HG02678 (cell line): ENCODE data around the gene SERPINB10.
"Not testable (repeated sequence)": the region's sequence is repeated elsewhere in the genome, so short reads cannot be mapped to it uniquely, and the experiment has no call there.

ENCODE experiments used
- ATAC-seq: cut with Tn5 transposase; IDR thresholded peaks from one replicate; pipeline ENCODE4 v1.9.1; 2021; ENCODE audit warnings: mild to moderate bottlenecking, moderate library complexity; ENCODE audit not compliant: unreplicated experiment

The SERPINB10 gene

GRCh38 chr18:63940008-63940407 lies 32.2 kb downstream of the SERPINB10 start:
- ATAC-seq: no peak

GRCh38 chr18:63940543-63941050 lies 32.8 kb downstream of the SERPINB10 start:
- not testable (repeated sequence) for ATAC-seq

DNA sequence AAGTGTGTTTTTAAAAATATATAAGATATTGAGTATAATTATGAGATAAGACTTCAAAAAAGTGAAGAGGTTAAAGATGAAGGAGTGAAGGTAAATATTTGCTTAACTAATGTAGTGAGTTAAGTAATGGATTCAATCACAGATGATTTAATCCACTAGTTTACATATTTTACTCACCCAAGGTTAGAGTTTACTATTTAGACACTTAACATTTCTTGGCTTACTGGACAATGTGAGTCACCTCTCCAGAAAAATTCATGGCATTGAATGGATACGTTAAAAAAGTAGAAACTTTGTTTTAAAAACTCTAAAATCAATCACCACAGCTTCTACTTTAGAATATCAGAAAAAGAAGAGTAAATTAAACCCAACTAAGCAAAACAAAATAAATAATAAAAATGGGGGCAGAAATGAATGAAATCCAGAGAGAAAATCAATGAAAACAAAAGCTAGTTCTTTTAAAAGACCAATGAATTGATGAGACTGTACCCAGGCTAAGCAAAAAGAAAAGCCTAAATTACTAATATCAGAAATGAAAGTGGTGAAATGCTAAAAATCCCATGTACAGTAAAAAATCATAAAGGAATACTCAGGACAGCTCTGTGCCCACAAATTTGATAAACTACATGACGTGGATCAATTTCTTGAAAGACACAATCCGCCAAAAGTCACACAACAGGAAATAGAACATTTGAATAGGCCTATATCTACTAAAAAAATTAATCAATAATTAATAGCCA lies 39.5 kb downstream of the SERPINB10 start:
- ATAC-seq: no peak

DNA sequence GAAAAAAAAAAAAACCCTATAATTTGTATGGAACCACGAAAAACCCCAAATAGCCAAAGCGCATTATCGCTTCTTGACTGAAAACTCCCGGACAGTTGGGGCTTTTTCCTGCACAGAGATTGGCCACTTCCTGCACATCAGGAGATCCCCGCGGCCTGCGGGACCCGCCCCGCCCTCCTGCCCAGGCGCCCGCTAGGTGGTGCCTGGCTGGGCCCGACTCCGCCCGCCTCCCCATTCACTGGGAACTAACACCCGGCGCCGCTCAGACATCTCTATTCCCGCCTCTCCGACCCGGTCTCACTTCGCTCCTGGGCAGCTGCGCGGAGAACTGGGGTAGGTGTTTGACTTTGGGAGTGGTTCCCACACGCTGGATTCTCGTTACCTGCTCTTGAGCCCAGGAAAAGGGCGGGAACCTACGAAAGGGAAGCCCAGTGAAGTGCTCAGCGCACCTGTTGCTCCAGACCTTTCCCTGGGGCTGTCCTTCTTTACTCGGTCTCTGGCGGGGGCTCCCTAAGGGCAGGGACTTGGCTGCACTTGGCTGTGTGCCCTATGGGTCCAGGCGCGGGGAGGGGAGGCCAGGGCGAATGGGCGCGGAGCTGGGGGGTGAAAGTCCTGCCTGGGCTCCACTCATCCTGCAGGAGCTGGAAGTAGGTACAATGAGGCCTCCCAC lies 41.4 kb downstream of the SERPINB10 start, which contains the start of gene HMSD:
Gene HMSD, plus strand, starts transcription at position 234 of the 670 bp plus-strand sequence. CDS start 4,155 bp downstream, outside the sequence.
- peak; percentile 95 for ATAC-seq

DNA sequence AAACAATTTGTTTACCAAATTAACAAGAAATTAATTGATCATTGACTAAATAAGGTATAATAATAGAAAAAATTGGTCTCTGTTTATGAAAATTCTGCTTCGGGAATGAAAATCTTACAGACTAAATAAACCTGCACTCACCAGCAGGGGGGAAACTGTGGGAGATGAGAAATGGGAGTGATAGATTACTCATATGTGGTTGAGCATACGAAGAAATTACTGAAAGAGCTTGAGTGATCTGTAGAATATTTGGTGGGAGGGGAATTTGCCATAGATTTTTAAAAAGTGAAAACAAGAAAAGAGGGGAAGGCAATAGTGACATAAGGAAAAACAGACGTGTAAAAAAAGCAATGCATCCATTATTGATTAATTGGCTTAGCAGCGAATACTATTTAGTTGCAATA lies 43.5 kb downstream of the SERPINB10 start:
- ATAC-seq: peak; percentile 38

DNA sequence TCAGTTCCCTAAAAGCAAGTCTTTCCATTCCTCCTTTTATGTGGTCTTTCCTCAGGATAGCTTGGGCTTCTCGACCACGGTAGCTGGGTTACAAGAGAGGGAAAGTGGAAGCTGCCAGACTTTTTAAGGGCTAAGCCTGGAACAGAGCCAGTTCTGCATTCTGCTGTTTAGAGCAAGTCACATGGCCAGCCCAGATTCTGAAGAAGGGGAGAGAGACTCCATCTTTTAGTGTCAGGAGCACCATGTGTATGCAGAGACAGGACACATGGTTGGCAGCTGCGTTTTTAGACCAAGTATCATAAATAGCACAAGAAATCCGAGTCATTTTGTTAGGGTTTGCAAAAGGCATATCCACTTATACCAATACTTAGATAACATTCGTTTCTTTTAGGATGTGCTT lies 46.1 kb downstream of the SERPINB10 start:
- no peak for ATAC-seq

GRCh38 chr18:63956755-63957154 lies 49.0 kb downstream of the SERPINB10 start:
- ATAC-seq: no peak

DNA sequence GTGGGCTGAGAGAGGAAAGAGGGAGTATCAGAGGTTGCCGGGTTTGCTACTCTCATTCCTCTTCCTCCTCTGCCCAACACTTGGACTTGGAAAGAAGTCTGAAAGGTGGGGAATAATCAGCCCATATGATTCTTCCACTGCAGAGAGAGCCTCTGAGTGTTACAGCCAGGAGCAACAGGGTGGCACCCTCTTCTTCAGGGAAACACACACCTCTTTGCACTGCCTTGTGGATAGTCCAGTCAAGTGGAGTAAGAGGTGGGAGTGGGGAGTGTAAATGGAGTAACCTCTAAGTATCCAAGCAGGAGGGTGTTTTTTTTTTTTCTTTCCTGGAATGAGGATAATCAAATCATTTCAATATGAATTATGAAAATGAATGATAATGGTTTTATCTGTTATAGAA lies 53.1 kb downstream of the SERPINB10 start:
- ATAC-seq: no peak

DNA sequence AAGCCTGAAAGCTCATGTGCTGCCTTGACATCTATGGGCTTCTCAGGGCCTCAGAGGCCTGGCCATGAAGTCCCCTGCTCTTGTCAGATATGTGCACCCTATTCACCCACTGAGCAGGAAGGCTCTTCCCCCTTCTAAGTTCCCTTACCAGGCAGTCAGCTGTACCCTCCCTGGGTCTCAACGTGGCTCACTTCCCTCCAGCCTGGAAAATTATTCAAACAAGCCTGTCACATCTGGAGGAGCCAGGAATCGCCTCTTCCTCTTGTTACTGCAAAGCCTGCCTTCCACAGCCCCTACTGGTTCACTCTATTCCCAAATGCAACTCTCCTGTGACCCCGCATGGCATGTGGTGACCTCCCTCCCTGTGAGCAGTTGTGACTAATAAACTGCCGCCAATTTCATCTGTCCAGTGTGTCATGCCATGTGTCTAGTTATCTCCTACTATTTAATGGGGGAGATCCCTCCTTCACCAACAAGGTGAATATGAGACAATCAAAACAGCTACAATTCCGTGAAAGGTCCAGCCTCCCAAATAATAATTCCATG lies 53.8 kb downstream of the SERPINB10 start:
- ATAC-seq: no peak

DNA sequence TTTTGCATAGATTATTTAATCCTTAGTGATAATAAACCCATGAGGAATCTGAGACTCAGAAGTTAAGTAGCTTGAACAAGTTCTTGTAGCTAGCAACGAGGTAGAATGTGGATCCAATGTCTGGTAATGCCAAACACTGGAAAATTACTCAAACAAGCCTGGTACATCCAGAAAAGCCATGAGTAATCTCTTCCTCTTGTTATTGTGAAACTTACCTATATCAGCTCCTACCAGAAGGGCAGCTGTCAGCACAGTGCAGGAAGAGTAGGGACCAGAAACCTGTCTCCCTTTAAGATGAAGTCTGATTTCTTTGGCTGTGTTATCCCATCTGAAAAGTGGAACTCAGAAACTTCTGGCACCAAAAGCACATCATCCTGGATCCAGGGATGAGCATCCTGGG lies 54.4 kb downstream of the SERPINB10 start:
- no peak for ATAC-seq

DNA sequence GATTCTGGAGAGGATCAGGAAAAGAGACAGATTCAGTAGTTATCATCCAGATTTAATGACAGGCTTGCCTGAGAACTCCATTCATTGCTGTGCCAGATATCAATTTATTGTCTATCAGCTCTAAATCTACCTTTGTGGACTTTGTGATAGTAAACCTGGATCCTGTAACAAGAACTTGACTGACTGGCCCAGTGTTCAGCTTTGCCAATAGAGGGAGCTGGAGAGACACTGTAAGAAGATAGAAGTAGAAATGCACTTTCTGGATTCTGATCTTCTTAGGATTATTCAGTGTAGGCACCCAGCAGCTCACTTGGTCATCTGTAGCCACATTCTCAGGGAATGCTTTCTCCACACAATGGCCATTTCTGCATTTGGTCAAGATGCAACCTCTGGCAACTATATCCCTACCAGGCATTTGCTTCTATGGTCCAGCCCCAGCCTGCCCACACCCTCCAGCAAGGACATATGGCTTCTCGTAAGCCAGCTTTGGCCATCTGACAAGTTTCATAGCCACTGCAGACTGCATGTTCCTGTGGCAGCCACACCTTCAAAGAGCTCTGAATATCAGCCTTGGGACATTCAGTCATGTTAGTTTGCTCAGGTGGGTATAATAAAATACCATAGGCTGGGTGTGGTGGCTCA lies 56.0 kb downstream of the SERPINB10 start:
- ATAC-seq: peak; percentile 81

GRCh38 chr18:63964908-63965307 lies 57.1 kb downstream of the SERPINB10 start:
- ATAC-seq: no peak

GRCh38 chr18:63965716-63966330 lies 58.1 kb downstream of the SERPINB10 start:
- ATAC-seq: no peak

DNA sequence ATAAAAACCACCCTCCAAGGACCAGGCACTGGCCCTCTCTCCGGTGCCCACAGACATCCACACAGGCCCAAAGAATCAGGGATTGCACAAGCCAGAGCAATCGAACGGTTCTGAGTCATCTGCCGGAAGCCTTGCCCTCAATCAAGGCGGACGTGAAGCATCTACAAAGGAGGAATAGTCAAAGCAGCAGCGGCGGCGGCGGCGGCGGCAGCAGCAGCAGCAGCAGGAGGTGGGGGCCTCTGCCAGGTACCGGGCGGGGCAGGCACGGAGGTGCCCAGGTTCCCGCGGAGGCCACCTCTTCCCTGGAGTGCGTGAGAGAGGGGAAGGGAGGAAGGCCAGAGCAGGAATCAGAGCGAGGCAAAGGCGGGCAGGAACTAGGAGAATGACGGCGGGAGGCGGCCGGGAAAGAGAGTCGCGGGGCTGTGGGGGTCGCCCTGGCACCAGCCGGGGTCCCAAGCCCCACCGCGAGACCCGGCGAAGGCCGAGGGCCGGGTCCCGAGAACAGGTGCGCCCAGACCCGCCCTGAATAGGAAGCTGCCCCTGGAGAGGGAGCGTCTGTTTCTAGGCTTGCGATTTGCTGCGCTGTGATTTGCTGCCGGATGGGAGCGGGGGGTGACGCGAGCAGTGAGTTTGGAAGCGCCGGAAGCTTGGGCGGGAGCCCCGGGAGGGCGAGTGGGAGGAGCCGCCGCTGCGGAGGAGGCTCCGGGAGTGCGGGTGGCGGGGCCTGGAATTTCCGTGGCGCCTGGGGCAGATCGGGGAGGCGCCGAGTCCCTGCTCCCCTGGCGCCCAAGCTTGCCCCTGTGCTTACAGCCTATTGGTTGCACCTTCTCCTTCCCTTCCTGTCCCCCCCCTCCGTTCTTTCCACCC lies 62.4 kb downstream of the SERPINB10 start, which contains the start of gene SERPINB8:
Gene SERPINB8, plus strand, starts transcription at position 140 of the 867 bp plus-strand sequence. CDS start 8,228 bp downstream, outside the sequence.
- peak; percentile 92 for ATAC-seq

DNA sequence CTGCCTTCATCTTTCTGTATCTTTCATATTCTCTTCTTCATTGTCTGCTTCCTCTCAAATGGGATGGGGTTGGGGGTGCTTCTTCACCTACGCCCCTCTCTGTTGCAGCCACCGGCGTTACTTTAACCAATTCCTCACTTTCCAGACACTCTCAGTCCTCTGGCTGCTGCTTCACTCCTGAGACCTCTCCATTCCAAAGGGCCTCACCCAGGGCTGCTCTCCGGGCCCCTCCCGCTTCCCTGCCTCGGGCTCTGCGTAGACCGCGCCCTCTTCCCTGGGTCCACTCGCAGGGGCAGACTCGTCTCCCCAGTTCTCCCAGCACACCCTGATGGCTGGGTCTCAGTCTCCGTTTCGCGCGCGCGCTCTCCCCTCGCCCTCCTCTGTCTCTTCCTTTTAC lies 63.0 kb downstream of the SERPINB10 start:
- peak; percentile 2 for ATAC-seq

DNA sequence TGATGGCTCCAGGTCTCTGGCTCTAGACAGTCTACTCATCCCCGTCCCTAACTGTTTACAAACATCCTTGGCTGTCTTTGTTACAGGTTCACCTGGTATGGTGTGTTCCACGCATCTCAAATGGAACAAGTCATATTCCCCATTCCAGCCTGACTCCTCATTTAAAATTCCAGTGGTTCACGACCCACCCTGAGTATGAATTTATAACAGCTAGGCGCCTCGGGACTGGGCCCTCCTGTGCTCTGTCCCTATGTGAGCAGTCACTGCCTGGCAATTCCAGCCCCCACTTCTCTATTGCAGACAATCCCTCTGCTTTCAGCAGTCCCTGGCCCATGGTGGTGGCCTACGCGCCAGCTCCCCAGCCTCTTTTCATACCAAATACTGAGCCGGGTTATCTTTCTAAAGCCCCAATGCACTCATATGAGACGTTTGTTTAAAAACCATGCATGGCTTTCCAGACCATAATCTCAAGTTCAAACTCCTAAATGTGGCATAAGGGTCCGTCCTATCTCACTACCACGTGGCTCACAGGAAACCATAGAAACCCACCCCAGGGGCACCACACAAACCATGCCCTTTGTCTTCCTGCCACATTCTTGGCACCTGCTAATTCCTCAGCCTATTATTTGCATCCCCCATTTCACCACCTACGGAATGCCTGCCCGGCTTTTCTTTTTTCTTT lies 63.7 kb downstream of the SERPINB10 start:
- no peak for ATAC-seq

DNA sequence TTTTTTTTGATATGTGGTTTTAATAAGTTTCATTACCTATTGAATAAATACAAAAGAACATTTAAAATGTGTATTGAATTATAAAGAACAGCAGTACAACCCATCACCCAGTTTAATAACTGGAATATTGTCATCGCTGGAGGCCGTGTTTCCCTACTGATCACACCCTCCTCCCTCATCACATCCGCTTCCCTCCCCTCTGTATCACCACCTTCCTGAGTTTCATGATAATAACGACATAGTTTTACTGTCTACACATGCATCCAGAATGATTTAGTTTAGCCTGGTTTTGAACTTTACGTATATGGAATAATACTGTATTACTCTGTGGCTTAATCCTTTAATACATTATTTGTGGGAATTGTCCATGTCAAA lies 64.2 kb downstream of the SERPINB10 start:
- ATAC-seq: no peak

DNA sequence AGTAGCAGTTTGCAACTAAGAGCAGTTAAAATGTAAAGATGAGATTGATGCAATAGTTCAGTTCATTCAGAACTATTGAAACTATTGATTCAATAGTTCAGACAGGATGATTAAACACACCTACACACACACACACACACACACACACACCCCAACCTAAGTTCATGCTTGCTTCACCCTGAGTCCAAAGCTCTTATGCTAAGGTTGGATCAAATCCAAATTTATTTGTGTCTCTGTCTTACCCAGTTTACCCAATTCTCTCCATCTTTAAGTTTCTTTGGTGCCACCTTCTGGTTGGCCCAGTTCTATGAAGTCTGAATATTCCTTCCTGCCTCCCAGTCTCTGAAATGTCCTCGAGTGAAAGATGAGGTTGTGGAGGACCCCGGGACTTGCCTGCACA lies 67.2 kb downstream of the SERPINB10 start:
- no peak for ATAC-seq

GRCh38 chr18:63975628-63976027 lies 67.9 kb downstream of the SERPINB10 start:
- no peak for ATAC-seq
